Natural killer cell treated with Interleukin-12 subunit alpha and Interleukin-12 subunit beta and Interleukin-15 and Interleukin-18, amount 100 ng/mL, for 72 hours (primary cell): ENCODE results near the gene NUMB. TPM values are rescaled to one million over a fixed set of nuclear protein-coding genes. Genes with fewer than 3 reads are reported as not detected.

Source experiments
- ATAC-seq, 2 donors: fragments of 150-1000 bp; cut with Tn5 transposase in 1 of 2; sonication (Bioruptor Pico), chemical (Tn5 transposase) in 1 of 2; 2 replicates each; pipeline ENCODE4 v1.10.0; 2021
- DNase-seq: peaks from one replicate; pipeline ENCODE4 v3.0.0; 2022; ENCODE audit warnings: low spot score
- H3K27ac Mint-ChIP-seq, 2 donors: 1 replicate in 1 of 2; 2 replicates in 1 of 2; pipeline ENCODE4 v1.8.0; 2022; ENCODE audit warnings: mixed read lengths in 2 of 2, mild to moderate bottlenecking in 1 of 2, moderate library complexity in 1 of 2
- H3K27me3 Mint-ChIP-seq, 2 donors: 1 replicate in 1 of 2; 2 replicates in 1 of 2; pipeline ENCODE4 v1.8.0; 2022; ENCODE audit warnings: mixed read lengths in 2 of 2
- H3K36me3 Mint-ChIP-seq: one replicate; pipeline ENCODE4 v1.8.0; 2022; ENCODE audit warnings: mixed read lengths
- H3K4me1 Mint-ChIP-seq, 2 donors: 1 replicate in 1 of 2; 2 replicates in 1 of 2; pipeline ENCODE4 v1.8.0; 2022; ENCODE audit warnings: low read depth in 2 of 2, mixed read lengths in 2 of 2, mild to moderate bottlenecking in 1 of 2
- H3K4me3 Mint-ChIP-seq: one replicate; pipeline ENCODE4 v1.8.0; 2022; ENCODE audit warnings: mixed read lengths
- H3K9me3 Mint-ChIP-seq: 2 replicates; pipeline ENCODE4 v1.8.0; 2022; ENCODE audit warnings: mixed read lengths
- total RNA-seq, 2 donors: library from RNA; stranded (reverse); gene quantifications; one replicate each; pipeline ENCODE4 v1.2.3, GENCODE V29; 2022

The NUMB gene
- total RNA-seq, 2 donors from 2014 or later, result 77.1 to 88.7 TPM

DNA sequence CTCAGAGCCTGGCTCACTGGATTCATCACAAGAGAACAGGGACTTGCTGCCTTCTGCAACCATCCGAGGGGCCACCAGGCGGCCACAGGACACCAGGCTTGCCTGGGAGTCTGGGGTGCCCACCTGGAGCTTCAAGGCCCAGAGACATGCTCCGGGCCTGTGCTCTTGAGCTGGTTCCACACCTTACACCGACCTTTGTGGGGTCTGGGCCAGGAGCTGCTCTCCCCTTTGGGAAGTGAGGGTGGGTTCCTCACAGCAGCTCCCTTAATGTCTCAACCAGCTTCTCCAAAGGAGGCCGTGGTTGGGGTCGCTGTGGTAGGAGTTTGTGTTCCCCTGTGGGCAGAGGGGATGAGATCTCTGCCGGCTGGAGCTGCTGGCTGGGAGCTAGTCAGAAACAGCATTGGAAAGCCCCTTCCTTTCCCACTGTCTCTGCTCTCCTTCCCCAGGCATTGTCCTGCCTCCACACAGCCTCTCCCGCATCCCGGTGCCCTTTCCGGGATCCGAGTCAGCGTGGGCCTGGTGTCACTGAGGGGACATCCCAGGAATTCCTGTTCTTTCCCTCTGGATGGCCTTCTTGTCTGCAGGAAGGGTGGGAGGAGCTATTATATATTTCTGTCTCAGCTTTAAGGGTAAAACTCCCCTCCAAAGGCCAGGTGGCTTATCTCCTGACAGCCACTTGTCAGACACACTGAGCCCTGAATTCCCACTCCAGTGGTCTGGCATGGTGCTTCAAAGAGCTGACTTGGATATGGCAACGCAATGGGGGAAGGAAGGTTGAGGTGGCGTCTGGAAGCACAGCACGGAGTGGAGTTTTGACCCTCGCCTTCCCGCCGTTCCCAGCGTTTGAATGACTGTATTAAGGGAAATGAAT, 226.1 kb downstream of the NUMB start:
- Mint-ChIP-seq H3K4me1 (peaks cover 6 to 11% of the 10 kb centered on the region in 2 donors), H3K27ac (no peak overlapping the region), H3K4me3 (no peak overlapping the region), H3K27me3 (peaks cover 31 to 34% of the 10 kb centered on the region in 2 donors), H3K9me3 (no peaks in the 10 kb centered on the region), H3K36me3 (peaks cover 5% of the 10 kb centered on the region)
- ATAC-seq (peak; percentile 34), DNase-seq (no peak)

DNA sequence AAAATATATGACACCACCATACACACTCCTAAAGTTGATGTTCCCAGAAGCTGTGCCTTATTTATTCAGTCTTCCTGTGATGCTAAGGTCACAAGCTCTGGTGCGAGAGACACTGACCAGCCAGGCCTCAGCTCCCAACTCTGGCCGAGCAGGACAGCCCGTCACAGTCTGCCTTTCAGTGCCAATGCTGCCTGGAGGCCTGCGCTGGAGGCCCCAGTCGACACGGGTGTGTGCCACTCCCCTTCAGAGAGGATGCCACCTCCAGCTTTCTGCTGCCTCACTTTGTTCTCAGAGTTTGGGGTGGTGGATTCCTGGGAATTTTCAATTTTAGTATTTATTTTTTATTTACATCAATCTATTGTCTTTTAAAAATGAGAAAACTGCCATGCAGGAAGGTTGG, 228.3 kb downstream of the NUMB start:
- no peak for DNase-seq
- ATAC-seq, result no peak
- no peak overlapping the region for H3K4me3 Mint-ChIP-seq

DNA sequence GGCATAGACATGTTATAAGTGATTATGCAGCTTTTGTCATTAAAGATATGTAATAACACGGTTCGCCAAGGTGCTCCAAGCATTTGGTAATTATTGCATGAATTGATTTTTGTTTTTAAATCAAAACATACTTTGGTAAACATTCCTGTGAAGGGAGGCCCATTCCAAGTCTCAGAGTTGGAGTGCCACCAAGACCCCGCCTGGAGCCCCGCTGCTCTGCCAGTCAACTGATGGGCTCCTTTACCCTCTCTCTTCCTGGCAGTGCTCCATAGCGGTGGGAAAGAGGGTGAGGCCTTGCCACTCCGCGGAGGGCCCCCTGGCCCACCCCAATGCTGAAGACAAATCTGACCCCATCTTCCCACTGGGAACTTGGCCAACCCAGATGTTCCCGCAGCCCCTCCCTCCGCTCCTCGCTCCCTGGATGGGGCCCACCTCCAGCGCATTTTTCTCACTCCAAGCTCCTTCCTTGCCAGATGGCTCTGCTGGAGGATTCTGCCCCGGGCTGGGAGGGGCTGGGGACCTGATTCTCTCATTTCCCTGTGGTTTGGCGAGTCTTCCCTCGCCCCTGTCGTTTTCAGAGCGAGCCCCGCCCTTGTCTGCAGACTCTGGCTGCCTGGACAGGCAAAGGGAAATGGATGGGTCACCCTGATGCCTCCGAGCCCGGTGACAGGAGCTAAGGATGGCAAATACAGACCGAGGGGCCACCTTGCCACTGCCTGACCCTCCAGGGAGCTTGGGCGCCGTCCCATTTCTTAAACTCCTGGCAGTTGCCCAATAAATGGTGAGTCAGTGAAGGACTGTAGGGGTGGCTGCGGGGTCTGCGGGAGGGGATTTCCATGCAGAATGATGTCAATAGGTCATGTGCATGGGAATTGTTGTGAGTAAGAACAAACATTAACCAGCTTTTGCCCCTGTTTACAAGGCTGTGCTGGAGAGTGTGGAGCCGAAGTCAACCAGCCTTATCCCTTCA, 230.2 kb downstream of the NUMB start:
- H3K4me3 Mint-ChIP-seq, result no peak overlapping the region
- H3K9me3 Mint-ChIP-seq, result no peaks in the 10 kb centered on the region
- H3K36me3 Mint-ChIP-seq, result no peaks in the 10 kb centered on the region
- no peak overlapping the region for H3K27ac Mint-ChIP-seq
- H3K27me3 Mint-ChIP-seq, result peaks cover 0 to 3% of the 10 kb centered on the region in 2 donors
- no peak for DNase-seq
- ATAC-seq, result peak in 1 of 2 donors; percentile 33
- H3K4me1 Mint-ChIP-seq, result peaks cover 0 to 4% of the 10 kb centered on the region in 2 donors

More for the DNA sequence above, 228.3 kb downstream of the NUMB start:
- H3K27ac Mint-ChIP-seq, result no peak overlapping the region
- no peaks in the 10 kb centered on the region for H3K36me3 Mint-ChIP-seq
- H3K27me3 Mint-ChIP-seq, result peaks cover 12 to 13% of the 10 kb centered on the region in 2 donors
- H3K4me1 Mint-ChIP-seq, result no peaks in the 10 kb centered on the region
- H3K9me3 Mint-ChIP-seq, result no peaks in the 10 kb centered on the region

DNA sequence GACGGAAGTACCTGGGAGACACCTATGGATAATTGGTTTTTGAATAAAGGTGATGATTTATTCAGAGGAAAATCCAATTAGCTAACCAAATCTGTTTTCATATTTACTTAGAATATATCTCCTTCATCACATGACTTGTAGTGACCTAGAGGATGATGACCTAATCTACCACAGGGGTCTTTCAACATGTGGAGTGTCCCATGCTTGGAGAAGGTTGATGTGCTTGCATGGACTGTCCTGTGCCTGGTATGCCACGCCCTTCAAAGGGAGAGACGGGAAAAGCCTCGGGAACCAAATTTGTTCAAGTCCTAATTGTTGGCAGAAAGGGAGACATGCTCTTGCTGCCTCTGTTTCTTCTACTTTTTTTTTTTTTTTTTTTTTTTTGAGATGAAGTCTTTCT, 232.8 kb downstream of the NUMB start:
- ATAC-seq (no peak), DNase-seq (no peak)
- Mint-ChIP-seq H3K4me1 (peaks cover 2 to 10% of the 10 kb centered on the region in 2 donors), H3K4me3 (no peak overlapping the region), H3K36me3 (no peaks in the 10 kb centered on the region), H3K27me3 (no peaks in the 10 kb centered on the region), H3K9me3 (no peaks in the 10 kb centered on the region), H3K27ac (no peak overlapping the region)

Other genes starting within 250 kb of the NUMB start
- gene PAPLN, start 221.0 kb downstream of the NUMB start, total RNA-seq, result under 1 TPM; 0.17 to 0.47 TPM
- gene RIOX1, start 32.4 kb upstream of the NUMB start, total RNA-seq, result 10 to 100 TPM; 19.6 to 34.8 TPM
- gene ACOT1, start 78.6 kb upstream of the NUMB start, total RNA-seq, result 1 to 10 TPM; 1.4 to 2.1 TPM
- gene HEATR4, start 100.4 kb upstream of the NUMB start, total RNA-seq, result not detected
- gene ACOT2, start 110.7 kb upstream of the NUMB start, total RNA-seq, result 10 to 100 TPM; 10.2 to 10.5 TPM
- 1 to 10 TPM in 1 of 2 donors, under 1 TPM in 1; 0.84 to 8.9 TPM for gene ACOT4, start 133.3 kb upstream of the NUMB start, total RNA-seq
- not detected for gene ACOT6, start 154.0 kb upstream of the NUMB start, total RNA-seq
- gene DNAL1, start 186.4 kb upstream of the NUMB start, total RNA-seq, result 1 to 10 TPM; 7.6 to 9.4 TPM